Right lobe of liver (tissue), 6 donors: Measurements from ENCODE around the gene DUSP8. TPM values are rescaled to one million over a fixed set of nuclear protein-coding genes. Genes with fewer than 3 reads are reported as not detected.

ENCODE experiments used
- ATAC-seq, 4 donors: fragments of 200-7000 bp; cut with Tn5 transposase; one replicate each; pipeline ENCODE4 v1.9.1; 2020; ENCODE audit warnings: mild to moderate bottlenecking in 4 of 4, moderate library complexity in 4 of 4
- DNase-seq, 3 donors: peaks; one replicate each; pipeline ENCODE4 v3.0.0-alpha.2; 2020
- H3K27ac ChIP-seq, 3 donors: fragments of 200-600 bp; one replicate each; pipeline ENCODE4 v1.8.0; 2022
- H3K27me3 ChIP-seq, 2 donors: fragments of 200-600 bp; one replicate each; pipeline ENCODE4 v1.8.0; 2022
- H3K36me3 ChIP-seq, 4 donors: fragments of 200-600 bp; sonication (generic) in 1 of 4; one replicate each; pipeline versions ENCODE4 v1.5.1 to v1.8.0; 2017 to 2022; ENCODE audit warnings: control low read depth in 1 of 4
- H3K4me1 ChIP-seq, 4 donors: fragments of 200-600 bp; sonication (generic) in 1 of 4; one replicate each; pipeline versions ENCODE4 v1.5.1 to v1.8.0; 2017 to 2022; ENCODE audit warnings: control low read depth in 1 of 4
- H3K4me3 ChIP-seq, 3 donors: fragments of 200-600 bp; one replicate each; pipeline ENCODE4 v1.8.0; 2022
- H3K9me3 ChIP-seq, 4 donors: fragments of 200-600 bp; sonication (generic) in 1 of 4; one replicate each; pipeline versions ENCODE4 v1.5.1 to v1.8.0; 2017 to 2022; ENCODE audit warnings: control low read depth in 1 of 4
- CTCF ChIP-seq, 4 donors: fragments of 200-600 bp in 3 of 4; fragments of 450-650 bp in 1 of 4; IDR thresholded peaks; one replicate each; pipeline versions ENCODE4 v1.5.1 to v1.8.0; 2016 to 2022; ENCODE audit warnings: antibody characterized with exemption in 4 of 4, mild to moderate bottlenecking in 2 of 4
- POLR2A ChIP-seq: fragments of 450-650 bp; IDR thresholded peaks from one replicate; pipeline ENCODE4 v1.6.1; 2017; ENCODE audit warnings: antibody characterized with exemption, mild to moderate bottlenecking
- WGBS: methylation state at CpG from one replicate; pipeline ENCODE4 v1.1.6; 2018; ENCODE audit warnings: low coverage, low lambda C conversion rate; ENCODE audit not compliant: insufficient coverage; ENCODE audit errors: missing lambda C conversion rate; 5-methylcytosine and 5-hydroxymethylcytosine counted together
- intact Hi-C, 2 donors: fragments of 100-400 bp; cut with DNase I; formaldehyde crosslinking; loops; one replicate each; pipeline versions ENCODE4 v1.11.2 to v1.14.1; 2022
- total RNA-seq, 6 experiments: library from RNA; depleted of rRNA in 2 of 6; stranded (reverse); fragments of >200 nt in 2 of 6; fragmentation: NEBNext Ultra II Directional in 3 of 6; extraction: Animal tissue kit (Norgen Biotek cat#: 25700) in 3 of 6; gene quantifications; one replicate each; pipeline versions ENCODE4 v1.1.0 to v1.2.4, GENCODE V29; 2016 to 2023
- donor health status: DM: no; HTN: yes; CAD: no.
- donor health status: DM: no; HTN: no; CAD: no.
- donor health status: DM: no; HTN: no; CAD: no.
- donor health status: DM: no; HTN: yes; CAD: no.
- donor health status: DM: no; HTN: yes; CAD: no.

The DUSP8 gene
- total RNA-seq, 6 experiments from 2014 or later: 0.22 to 13.7 (median 4.4) TPM

GRCh38 chr11:1559111-1559951 lies 12.7 kb downstream of the DUSP8 start:
- WGBS: 14% methylated on average over 7 of the region's 29 CpGs
- intact Hi-C loops: no loop called here
- ATAC-seq (peak; percentile 87 to 92 (median 90)), DNase-seq (peak; percentile 95 to 98 (median 97))
- Histone ChIP-seq H3K27ac (peak overlapping the region; percentile 51 to 74 (median 67)), H3K4me1 (peaks cover 0 to 18% (median 7%) of the 10 kb centered on the region in 4 donors), H3K36me3 (no peaks in the 10 kb centered on the region), H3K27me3 (no peaks in the 10 kb centered on the region), H3K9me3 (no peaks in the 10 kb centered on the region), H3K4me3 (peak overlapping the region; percentile 9 to 31 (median 25))
- TF ChIP-seq CTCF (IDR thresholded peaks at IDR 0.05) (no peak), POLR2A (peak; percentile 80)

DNA sequence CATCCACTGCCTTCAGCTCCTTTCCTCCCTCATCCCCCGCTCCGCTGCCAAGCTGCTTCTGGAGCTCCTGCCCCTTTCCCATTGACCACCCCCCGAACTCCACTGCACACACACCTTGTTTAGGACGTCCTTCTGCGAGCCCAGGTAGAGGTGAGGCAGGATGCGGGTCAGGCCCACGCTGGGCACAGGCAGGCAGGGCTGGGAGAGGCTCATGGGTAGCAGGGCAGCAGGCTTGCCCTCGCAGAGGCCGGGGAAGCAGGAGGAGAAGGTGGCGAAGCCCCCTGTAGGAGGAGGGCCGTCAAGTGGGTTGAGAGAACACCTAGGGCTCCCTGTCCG lies 13.3 kb downstream of the DUSP8 start:
- no peak for TF ChIP-seq POLR2A
- no peak for TF ChIP-seq CTCF (IDR thresholded peaks at IDR 0.05)
- Histone ChIP-seq H3K27ac (peak overlapping the region; percentile 51 to 74 (median 67)), H3K36me3 (no peaks in the 10 kb centered on the region), H3K4me1 (peaks cover 0 to 18% (median 7%) of the 10 kb centered on the region in 4 donors), H3K27me3 (no peaks in the 10 kb centered on the region), H3K9me3 (no peaks in the 10 kb centered on the region), H3K4me3 (peak overlapping the region in 2 of 3 donors; percentile 9 to 31)
- DNase-seq (no peak), ATAC-seq (peak in 1 of 4 donors; percentile 3)
- intact Hi-C loops: no loop called here
- 26% methylated on average over 8 of the region's 12 CpGs for WGBS

- peak overlapping the region in 2 of 3 donors; percentile 67 to 74 for H3K27ac ChIP-seq
- TF ChIP-seq POLR2A: no peak
- TF ChIP-seq CTCF (IDR thresholded peaks at IDR 0.05): no peak
- peak in 2 of 3 donors; percentile 72 to 73 for DNase-seq
- H3K4me1 ChIP-seq: peaks cover 0 to 18% (median 7%) of the 10 kb centered on the region in 4 donors
- no peaks in the 10 kb centered on the region for H3K36me3 ChIP-seq
- intact Hi-C loops: no loop called here
- 43% methylated on average over 2 of the region's 29 CpGs for WGBS
- no peaks in the 10 kb centered on the region for H3K27me3 ChIP-seq
- ATAC-seq: peak in 3 of 4 donors; percentile 35 to 40 (median 39)
- H3K9me3 ChIP-seq: no peaks in the 10 kb centered on the region
- peak overlapping the region in 2 of 3 donors; percentile 9 to 31 for H3K4me3 ChIP-seq
Observed at GRCh38 chr11:1557904-1558774, 13.9 kb downstream of the DUSP8 start.

GRCh38 chr11:1557051-1557884 lies 14.8 kb downstream of the DUSP8 start:
- Histone ChIP-seq H3K27me3 (no peaks in the 10 kb centered on the region), H3K4me1 (peaks cover 0 to 18% (median 7%) of the 10 kb centered on the region in 4 donors), H3K27ac (no peak overlapping the region), H3K4me3 (no peak overlapping the region), H3K9me3 (no peaks in the 10 kb centered on the region), H3K36me3 (no peaks in the 10 kb centered on the region)
- TF ChIP-seq POLR2A (no peak), CTCF (IDR thresholded peaks at IDR 0.05) (no peak)
- ATAC-seq (no peak), DNase-seq (peak in 2 of 3 donors; percentile 37 to 48)
- intact Hi-C loops: no loop called here
- WGBS: no CpG with 5 or more reads among the region's 74 CpGs
